Bone marrow (tissue), 2 donors: ENCODE measurements around the gene GNB1.

Experiments
- DNase-seq, 2 donors: peaks; one replicate each; lab custom pipeline; 2025; lab: John Stamatoyannopoulos, UW

The GNB1 gene

DNA sequence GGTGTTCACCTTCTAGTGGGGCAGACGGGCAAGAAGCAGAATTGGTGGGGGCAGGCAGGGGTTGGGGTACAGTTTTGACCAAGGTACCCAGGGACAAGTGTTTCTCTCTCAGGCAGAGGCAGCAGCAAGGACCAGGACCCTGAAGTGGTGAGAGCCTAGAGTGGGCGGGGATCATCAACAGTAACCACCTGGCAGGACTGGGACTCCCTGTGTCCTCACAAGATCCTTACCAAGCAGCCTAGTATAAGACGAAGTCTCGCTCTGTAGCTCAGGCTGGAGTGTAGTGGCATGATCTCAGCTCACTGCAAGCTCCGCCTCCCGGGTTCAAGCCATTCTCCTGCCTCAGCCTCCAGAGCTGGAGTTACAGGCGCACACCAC, 109.4 kb downstream of the GNB1 start:
- DNase-seq, result no peak

DNA sequence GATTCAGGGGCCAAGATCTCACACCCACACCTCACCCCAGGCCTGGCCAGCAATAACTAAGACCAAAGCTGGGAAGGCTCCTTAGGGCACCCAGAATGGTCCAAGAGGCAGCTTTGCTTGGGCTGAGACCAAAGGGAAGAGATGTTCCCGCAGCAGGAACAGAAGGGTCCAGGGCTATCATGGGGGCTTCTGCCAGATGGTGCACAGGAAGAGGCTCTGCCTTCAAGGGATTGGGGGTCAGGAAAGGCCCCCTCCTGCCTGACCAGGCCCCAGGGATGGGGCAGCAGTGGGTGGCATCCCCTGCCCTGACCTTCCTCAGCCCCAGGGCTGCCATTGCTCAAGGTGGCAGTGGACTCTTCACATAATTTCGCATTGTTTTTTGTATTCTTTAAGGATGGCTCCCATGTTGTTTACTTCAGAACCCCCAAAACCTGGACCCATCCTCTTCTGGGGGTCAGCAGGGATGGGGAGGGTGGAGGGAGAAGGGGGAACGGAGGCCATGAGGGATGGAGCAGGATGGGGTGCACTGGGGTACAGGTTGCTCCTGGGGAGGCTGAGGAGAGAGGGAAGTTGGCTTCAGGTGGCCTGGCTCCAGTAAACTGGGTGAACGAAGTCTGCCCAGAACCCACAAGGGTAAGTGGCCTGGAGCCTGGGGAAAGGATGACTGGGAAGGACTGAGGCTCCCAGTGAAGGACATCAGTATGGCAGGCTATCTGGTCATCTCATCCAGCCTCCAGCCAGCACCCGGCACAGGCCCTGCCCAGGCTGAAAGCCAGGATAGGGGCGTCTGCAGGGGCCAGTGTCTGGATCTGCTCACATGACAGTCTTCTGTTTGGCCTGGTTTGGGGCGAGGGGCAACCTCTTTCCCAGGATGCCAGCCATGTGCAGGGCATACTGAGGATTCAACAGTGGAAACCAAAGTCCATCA, 110.0 kb downstream of the GNB1 start:
- DNase-seq, result no peak

- peak; percentile 60 to 65 for DNase-seq
These were observed 110.9 kb downstream of the GNB1 start for GRCh38 chr1:1779691-1780597.

DNA sequence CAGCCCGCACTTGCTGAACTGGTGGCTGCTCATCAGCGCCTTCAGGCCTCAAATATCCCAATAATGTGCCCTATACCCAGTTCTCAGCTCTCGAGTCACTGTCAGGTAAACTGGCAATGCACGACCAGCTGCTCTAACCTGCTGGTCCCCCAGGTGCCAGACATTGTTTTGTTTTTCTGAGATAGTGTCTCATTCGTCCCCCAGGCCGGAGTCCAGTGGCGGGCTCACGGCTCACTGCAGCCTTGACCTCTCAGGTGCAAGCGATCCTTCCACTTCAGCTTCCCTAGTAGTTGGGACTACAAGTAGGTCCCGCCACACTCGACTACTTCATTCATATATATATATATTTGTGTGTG, 111.6 kb downstream of the GNB1 start:
- no peak for DNase-seq

- peak in 1 of 2 donors; percentile 65 for DNase-seq
These were observed 112.1 kb downstream of the GNB1 start for GRCh38 chr1:1778663-1779319.

GRCh38 chr1:1777950-1778662, 112.8 kb downstream of the GNB1 start, which contains the start of gene NADK:
Gene NADK (minus strand): TSS chr1:1778470. CDS start chr1:1765406, 13,064 bp downstream.
- DNase-seq, result peak in 1 of 2 donors; percentile 65

DNA sequence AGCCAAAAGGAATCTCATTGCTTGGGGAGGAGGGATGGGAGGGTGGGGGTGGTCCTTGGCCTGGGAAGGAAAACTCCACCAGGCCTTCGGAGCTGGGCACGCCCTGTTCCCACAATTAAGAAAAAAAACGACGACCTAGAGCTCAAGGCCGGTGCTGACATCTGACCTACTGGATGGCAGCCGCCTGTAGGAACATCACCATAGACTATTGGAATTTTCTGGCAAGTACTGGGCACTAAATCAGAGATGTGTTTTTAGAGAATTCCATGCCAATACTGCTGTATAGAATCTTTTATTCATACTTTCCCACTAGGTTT, 113.3 kb downstream of the GNB1 start:
- DNase-seq, result no peak

DNA sequence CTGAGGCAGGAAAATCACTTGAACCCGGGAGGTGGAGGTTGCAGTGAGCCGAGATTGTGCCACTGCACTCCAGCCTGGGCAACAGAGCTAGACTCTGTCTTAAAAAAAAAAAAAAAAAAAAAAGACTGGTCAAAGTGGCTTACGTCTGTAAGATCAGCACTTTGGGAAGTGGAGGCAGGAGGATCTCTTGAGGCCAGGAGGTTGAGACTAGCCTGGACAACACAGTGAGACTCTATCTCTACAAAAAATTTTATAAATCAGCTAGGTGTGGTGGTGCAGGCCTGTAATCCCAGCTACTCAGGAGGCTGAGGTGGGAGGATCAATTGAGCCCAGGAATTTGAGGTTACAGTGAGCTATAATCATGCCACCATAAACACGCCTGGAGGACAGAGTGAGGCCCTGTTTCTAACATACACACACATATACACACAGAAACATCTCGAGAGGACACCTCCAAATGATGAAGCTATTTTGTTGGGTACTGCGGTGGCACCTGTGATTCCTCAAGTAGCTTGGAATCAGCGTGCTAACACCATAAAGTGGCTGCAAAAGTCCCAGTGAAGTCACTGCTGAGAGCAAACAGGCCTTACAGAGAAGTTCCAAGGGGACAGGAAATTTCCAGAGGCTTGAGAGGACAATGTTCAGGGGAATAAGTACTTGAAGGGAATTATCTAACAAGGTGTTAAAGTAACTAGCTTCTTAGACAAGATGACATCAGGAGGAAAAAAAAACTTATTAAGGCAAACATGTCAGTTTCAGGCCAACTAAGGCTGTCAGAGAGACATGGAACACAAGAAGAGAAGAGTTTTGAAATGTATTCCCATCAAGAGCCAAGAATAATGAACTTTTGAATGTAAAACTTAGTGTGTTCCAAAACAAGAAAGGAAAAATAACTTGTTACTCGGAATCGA, 114.0 kb downstream of the GNB1 start:
- no peak for DNase-seq

GRCh38 chr1:1775327-1776226, 115.3 kb downstream of the GNB1 start:
- DNase-seq, result peak in 1 of 2 donors; percentile 49

- DNase-seq, result no peak
These were observed 117.0 kb downstream of the GNB1 start for GRCh38 chr1:1773874-1774273.

DNA sequence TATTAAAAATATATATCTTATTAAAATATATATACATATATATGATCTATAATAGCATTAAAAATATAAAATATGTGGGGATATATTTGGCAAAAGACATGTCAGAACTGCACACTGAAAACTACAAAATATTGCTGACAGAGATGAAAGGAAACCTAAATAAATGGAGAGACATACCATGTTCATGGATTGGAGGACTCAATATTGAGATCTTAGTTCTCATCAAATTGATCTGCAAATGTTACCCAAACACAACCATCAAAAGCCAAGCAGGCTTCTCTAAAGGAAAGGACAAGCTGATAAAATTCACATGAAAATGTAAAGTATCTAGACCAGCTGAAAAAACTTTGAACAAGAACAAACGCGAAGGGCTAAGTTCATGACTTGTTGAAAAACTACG, 119.8 kb downstream of the GNB1 start:
- DNase-seq, result no peak

DNA sequence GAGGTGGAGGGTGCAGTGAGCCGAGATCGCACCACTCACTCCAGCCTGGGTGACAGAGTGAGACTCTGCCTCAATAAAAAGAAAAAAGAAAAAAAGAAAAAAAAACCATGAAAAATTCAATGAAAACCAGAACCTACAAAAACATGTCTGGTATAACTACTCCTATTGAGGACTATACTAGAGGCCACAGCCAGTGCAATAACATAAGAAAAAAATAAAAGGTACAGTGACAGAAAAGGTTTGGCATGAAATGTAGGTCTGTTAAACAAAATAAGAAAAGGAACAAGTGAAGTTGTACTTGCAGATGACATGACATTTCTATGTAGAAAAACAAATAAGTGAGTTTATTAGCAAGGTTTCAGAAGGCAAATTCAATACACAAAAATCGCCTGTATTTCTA, 120.8 kb downstream of the GNB1 start:
- no peak for DNase-seq

- DNase-seq, result no peak
These were observed 122.5 kb downstream of the GNB1 start for GRCh38 chr1:1768249-1768992.

DNA sequence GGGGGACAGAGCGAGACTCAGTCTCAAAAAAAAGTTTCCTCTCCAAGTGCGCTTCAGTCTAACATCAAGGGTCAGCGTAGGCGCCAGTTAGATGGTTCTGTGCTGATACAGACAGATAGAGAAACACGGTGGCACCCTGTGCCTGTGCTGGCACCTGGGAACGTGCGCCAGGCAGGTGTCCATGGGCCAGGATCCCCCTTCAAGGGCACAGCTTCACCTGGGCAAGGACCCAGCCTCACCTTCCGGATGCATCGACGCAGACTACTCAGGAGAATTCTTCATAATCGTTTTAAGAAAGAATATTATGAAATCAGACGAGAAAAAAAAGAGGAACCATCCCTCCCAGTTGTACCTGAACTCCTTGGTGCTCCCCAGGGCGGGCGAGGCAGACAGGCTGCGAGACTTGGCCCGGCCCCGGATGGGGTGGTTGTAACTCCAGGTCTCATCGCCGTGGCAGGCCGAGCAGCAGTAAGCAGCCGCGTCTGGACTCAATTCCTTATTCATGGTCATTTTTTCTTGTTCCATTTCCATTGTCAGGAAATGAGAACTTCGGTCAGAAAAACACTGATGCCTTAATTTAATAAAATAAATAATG, 125.9 kb downstream of the GNB1 start:
- DNase-seq, result no peak

GRCh38 chr1:1763657-1764621, 126.9 kb downstream of the GNB1 start:
- peak in 1 of 2 donors; percentile 61 for DNase-seq

DNA sequence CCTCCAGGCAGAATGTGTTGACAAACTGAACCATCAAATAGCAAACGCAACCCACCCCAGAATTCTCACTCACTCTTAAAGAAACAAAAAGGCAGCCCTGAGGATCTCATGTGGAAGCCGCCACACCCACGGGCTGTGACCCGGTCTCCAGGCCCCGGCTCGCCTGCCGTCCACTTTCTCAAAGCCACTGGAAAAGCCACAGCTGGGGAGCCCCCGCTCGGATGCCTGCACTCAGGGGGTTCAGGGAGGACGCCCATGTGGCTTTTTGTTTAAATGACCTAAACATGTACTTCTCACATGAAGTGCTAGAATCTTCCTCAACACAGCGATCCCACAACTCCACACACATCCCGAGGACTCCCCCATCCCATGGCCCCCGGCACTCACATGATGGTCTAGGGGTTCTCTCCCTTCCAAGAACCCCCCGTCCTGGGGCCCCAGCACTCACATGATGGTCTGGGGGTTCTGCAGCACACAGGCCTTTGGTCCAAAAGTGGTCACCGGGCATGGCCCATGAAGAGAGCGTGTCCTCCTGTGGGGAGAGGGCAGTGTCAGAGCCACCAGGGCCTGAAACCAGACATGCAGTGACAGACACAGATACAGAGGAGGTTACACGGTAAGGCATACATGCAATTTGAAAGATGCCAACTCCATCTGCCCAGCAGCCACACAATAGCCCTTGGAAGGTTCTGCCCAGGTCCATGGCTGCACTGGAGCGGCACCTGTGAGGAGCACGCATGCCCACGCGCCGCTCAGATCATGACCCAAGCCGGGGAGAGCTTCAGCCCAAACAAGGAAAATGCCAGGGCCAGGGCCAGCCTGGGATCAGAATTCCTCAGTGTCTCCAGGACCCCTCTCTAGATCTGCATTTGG, 129.1 kb downstream of the GNB1 start:
- no peak for DNase-seq
